HCT116 (cell line): Measurements from ENCODE around the gene GPHN. TPM values are rescaled to one million over a fixed set of nuclear protein-coding genes. Genes with fewer than 3 reads are reported as not detected.

Source experiments
- ATAC-seq: fragments of 200-7000 bp; cut with Tn5 transposase; 2 replicates; pipeline ENCODE4 v1.9.1; 2020; ENCODE audit warnings: mild to moderate bottlenecking, moderate library complexity
- BruUV-seq: library from RNA; stranded (reverse); fragments of 400-500 nt; replicated peaks from 2 replicates; lab custom pipeline; 2021; lab: Mats Ljungman, UMichigan
- CTCF ChIA-PET: fragments of 300-600 bp; sonication (Branson Sonifier 250); formaldehyde crosslinking; loops from one replicate; lab custom pipeline; 2021; ENCODE audit warnings: antibody characterized with exemption; lab: Charles Lee
- POLR2A ChIA-PET: fragments of 300-600, 350-600 bp; sonication (Branson Sonifier 250); formaldehyde crosslinking; loops from one replicate; lab custom pipeline; 2021; ENCODE audit warnings: antibody characterized with exemption; lab: Charles Lee
- RAD21 ChIA-PET, 2 experiments: fragments of 300-600 bp; sonication (Branson Sonifier 250); formaldehyde crosslinking; loops; one replicate each; lab custom pipeline; 2023; ENCODE audit warnings: low total read pairs in 2 of 2; ENCODE audit not compliant: uncharacterized antibody in 2 of 2, unreplicated experiment in 2 of 2, low non-redundant PET in 1 of 2; lab: Charles Lee
- DNase-seq: peaks from one replicate; pipeline ENCODE4 v3.0.0-alpha.2; 2010; ENCODE audit warnings: low read depth, low spot score
- H2AFZ ChIP-seq: fragments of 200-600 bp; shearing (Covaris generic), sonication (generic); 2 replicates; pipeline ENCODE4 v1.6.1; 2017; ENCODE audit warnings: low read depth, mixed run types, mixed read lengths, antibody characterized with exemption, low read length; ENCODE audit not compliant: poor library complexity, severe bottlenecking
- H3K27ac ChIP-seq: 2 replicates; pipeline ENCODE4 v1.5.1; 2012; ENCODE audit warnings: low read depth, low read length
- H3K27me3 ChIP-seq: fragments of 200-600 bp; sonication (generic); 2 replicates; pipeline ENCODE4 v1.6.1; 2016; ENCODE audit warnings: mixed run types, low read length, mixed read lengths; ENCODE audit not compliant: insufficient read depth
- H3K36me3 ChIP-seq, 2 experiments: fragments of 200-500 bp in 1 of 2; fragments of 200-600 bp in 1 of 2; sonication (Bioruptor generic) in 1 of 2; sonication (generic) in 1 of 2; 2 replicates each; pipeline versions ENCODE4 v1.5.1 to v1.6.1; 2014 to 2016; ENCODE audit warnings: low read length in 2 of 2, inconsistent platforms in 1 of 2, mixed read lengths in 1 of 2, mixed run types in 1 of 2; ENCODE audit not compliant: insufficient read depth in 2 of 2, control insufficient read depth in 1 of 2
- H3K4me1 ChIP-seq, 2 experiments: fragments of 200-600 bp in 1 of 2; sonication (generic) in 1 of 2; 2 replicates each; pipeline versions ENCODE4 v1.5.1 to v1.6.1; 2012 to 2017; ENCODE audit warnings: low read length in 2 of 2, inconsistent platforms in 1 of 2, mild to moderate bottlenecking in 1 of 2, mixed read lengths in 1 of 2, mixed run types in 1 of 2, moderate library complexity in 1 of 2; ENCODE audit not compliant: insufficient read depth in 2 of 2, control insufficient read depth in 1 of 2
- H3K4me2 ChIP-seq: fragments of 200-600 bp; sonication (generic); 2 replicates; pipeline ENCODE4 v1.6.1; 2017; ENCODE audit warnings: mixed run types, low read length, mixed read lengths
- H3K4me3 ChIP-seq, 2 experiments: fragments of 200-600 bp in 1 of 2; sonication (generic) in 1 of 2; replicated peaks in 1 of 2; 2 replicates each; pipeline ENCODE4 v1.5.1; 2011 to 2016; ENCODE audit warnings: low read length in 2 of 2, control low read depth in 1 of 2, low read depth in 1 of 2, mild to moderate bottlenecking in 1 of 2, mixed read lengths in 1 of 2, mixed run types in 1 of 2
- H3K79me2 ChIP-seq: fragments of 200-600 bp; sonication (generic); 2 replicates; pipeline ENCODE4 v1.6.1; 2017; ENCODE audit warnings: mild to moderate bottlenecking, mixed run types, low read length, moderate library complexity, mixed read lengths; ENCODE audit not compliant: insufficient read depth
- H3K9ac ChIP-seq: fragments of 200-600 bp; sonication (generic); 2 replicates; pipeline ENCODE4 v1.6.1; 2016; ENCODE audit warnings: low read length, mixed read lengths
- H3K9me2 ChIP-seq: fragments of 200-600 bp; sonication (generic), shearing (Covaris generic); 2 replicates; pipeline ENCODE4 v1.6.1; 2017; ENCODE audit warnings: mixed run types, mild to moderate bottlenecking, moderate library complexity; ENCODE audit not compliant: insufficient read depth
- H3K9me3 ChIP-seq, 2 experiments: fragments of 200-500 bp in 1 of 2; fragments of 200-600 bp in 1 of 2; sonication (Bioruptor generic) in 1 of 2; sonication (generic) in 1 of 2; 2 replicates each; pipeline ENCODE4 v1.6.1; 2014 to 2017; ENCODE audit warnings: low read length in 2 of 2, mixed read lengths in 2 of 2, inconsistent platforms in 1 of 2, low read depth in 1 of 2, mild to moderate bottlenecking in 1 of 2, mixed run types in 1 of 2, moderate library complexity in 1 of 2; ENCODE audit not compliant: control insufficient read depth in 1 of 2, insufficient read depth in 1 of 2
- H4K20me1 ChIP-seq: fragments of 200-600 bp; sonication (generic), shearing (Covaris generic); 2 replicates; pipeline ENCODE4 v1.6.1; 2017; ENCODE audit warnings: mixed run types, mild to moderate bottlenecking, moderate library complexity; ENCODE audit not compliant: insufficient read depth
- CBX3 ChIP-seq: IDR thresholded peaks from 2 replicates; pipeline ENCODE4 v1.6.1; 2012; ENCODE audit warnings: low read depth
- CEBPB ChIP-seq: IDR thresholded peaks from 2 replicates; pipeline ENCODE4 v1.6.1; 2012; ENCODE audit warnings: low read depth
- EGR1 ChIP-seq: IDR thresholded peaks from 2 replicates; pipeline ENCODE4 v1.6.1; 2012; ENCODE audit warnings: low read depth
- EZH2phosphoT487 ChIP-seq: fragments of 200-600 bp; IDR thresholded peaks from 2 replicates; pipeline ENCODE4 v1.6.1; 2018; ENCODE audit warnings: antibody characterized with exemption, borderline replicate concordance
- POLR2A ChIP-seq: IDR thresholded peaks from 2 replicates; pipeline ENCODE4 v1.7.0; 2011; ENCODE audit warnings: borderline replicate concordance; ENCODE audit not compliant: insufficient read depth, insufficient read length; ENCODE audit errors: extremely low read depth
- POLR2AphosphoS5 ChIP-seq: IDR thresholded peaks from 2 replicates; pipeline ENCODE4 v1.6.1; 2011; ENCODE audit warnings: mild to moderate bottlenecking, low read depth, low read length, moderate library complexity
- SP1 ChIP-seq: IDR thresholded peaks from 2 replicates; pipeline ENCODE4 v1.6.1; 2012; ENCODE audit warnings: low read depth
- intact Hi-C: fragments of 100-400 bp; cut with micrococcal nuclease; formaldehyde crosslinking; loops from 2 replicates; pipeline ENCODE4 v1.10.0; 2022
- total RNA-seq: library from RNA; stranded (reverse); gene quantifications from one replicate; pipeline ENCODE4 v1.2.1, GENCODE V29; 2021; ENCODE audit not compliant: unreplicated experiment
- TF ChIP-seq, protein P1 (sequence below): IDR thresholded peaks from 2 replicates; pipeline ENCODE4 v1.6.1; 2012

The GPHN gene
- total RNA-seq, 1 experiment from 2014 or later: 43.8 TPM

- Histone ChIP-seq H3K9me3 (no peaks in the 10 kb centered on the region), H3K4me2 (no peak overlapping the region), H3K79me2 (no peaks in the 10 kb centered on the region), H3K27ac (no peak overlapping the region), H3K4me3 (no peak overlapping the region), H3K36me3 (no peaks in the 10 kb centered on the region), H3K9me2 (no peaks in the 10 kb centered on the region), H2AFZ (no peak overlapping the region), H3K4me1 (no peaks in the 10 kb centered on the region), H3K27me3 (no peaks in the 10 kb centered on the region), H4K20me1 (no peaks in the 10 kb centered on the region), H3K9ac (no peak overlapping the region)
- ATAC-seq (no peak), DNase-seq (no peak)
- CTCF ChIA-PET: no interaction called here
- no TSS peak for BruUV-seq
- RAD21 ChIA-PET: no interaction called here
- intact Hi-C loops: no loop called here
- TF ChIP-seq EZH2phosphoT487 (no peak), EGR1 (no peak), POLR2A (no peak), CBX3 (no peak)
- POLR2A ChIA-PET: no interaction called here
Measured at GRCh38 chr14:67077921-67078320, 570.0 kb downstream of the GPHN start.

DNA sequence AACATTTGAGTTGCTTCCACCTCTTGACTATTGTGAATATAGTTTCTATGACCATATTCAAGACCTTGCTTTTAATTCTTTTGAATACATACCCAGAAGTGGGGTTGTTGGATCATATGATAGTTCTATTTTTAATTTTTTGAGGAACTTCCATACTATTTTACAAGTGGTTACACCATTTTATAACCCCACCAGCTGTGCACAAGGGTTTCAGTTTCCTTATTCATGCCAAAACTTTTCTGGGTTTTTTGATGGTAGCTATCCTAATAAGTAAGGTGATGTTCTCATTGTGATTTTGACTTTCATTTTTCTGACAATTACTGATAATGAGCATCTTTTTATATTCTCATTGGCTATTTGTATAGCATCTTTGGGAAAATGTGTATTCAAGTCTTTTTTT, 571.9 kb downstream of the GPHN start:
- intact Hi-C loops: no loop called here
- Histone ChIP-seq H3K9me3 (no peaks in the 10 kb centered on the region), H3K27ac (no peak overlapping the region), H3K9ac (no peak overlapping the region), H3K4me2 (no peak overlapping the region), H3K4me1 (no peaks in the 10 kb centered on the region), H3K4me3 (no peak overlapping the region), H4K20me1 (no peaks in the 10 kb centered on the region), H3K9me2 (no peaks in the 10 kb centered on the region), H3K36me3 (no peaks in the 10 kb centered on the region), H3K27me3 (no peaks in the 10 kb centered on the region), H3K79me2 (no peaks in the 10 kb centered on the region), H2AFZ (no peak overlapping the region)
- ATAC-seq: no peak
- no peak for DNase-seq
- TF ChIP-seq POLR2AphosphoS5: no peak
- TF ChIP-seq, protein P1, sequence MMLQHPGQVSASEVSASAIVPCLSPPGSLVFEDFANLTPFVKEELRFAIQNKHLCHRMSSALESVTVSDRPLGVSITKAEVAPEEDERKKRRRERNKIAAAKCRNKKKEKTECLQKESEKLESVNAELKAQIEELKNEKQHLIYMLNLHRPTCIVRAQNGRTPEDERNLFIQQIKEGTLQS: no peak
- no peak for TF ChIP-seq EZH2phosphoT487
- TF ChIP-seq CEBPB: no peak
- no peak for TF ChIP-seq SP1
- ChIA-PET RAD21 (no interaction called here), CTCF (no interaction called here), POLR2A (no interaction called here)
- no TSS peak for BruUV-seq
